A673 (cell line): ENCODE data around the gene DGUOK. TPM values are rescaled to one million over a fixed set of nuclear protein-coding genes. Genes with fewer than 3 reads are reported as not detected.

Source experiments
- BruUV-seq: library from RNA; stranded (reverse); fragments of 400-500 nt; replicated peaks from 2 replicates; lab custom pipeline; 2021; lab: Mats Ljungman, UMichigan
- CTCF ChIA-PET: fragments of 300-600 bp; sonication (Branson Sonifier 250); formaldehyde crosslinking; loops from one replicate; lab custom pipeline; 2022; ENCODE audit warnings: antibody characterized with exemption; lab: Charles Lee
- POLR2A ChIA-PET: fragments of 300-600 bp; sonication (Branson Sonifier 250); formaldehyde crosslinking; loops from one replicate; lab custom pipeline; 2022; ENCODE audit warnings: antibody characterized with exemption; ENCODE audit not compliant: low non-redundant PET; lab: Charles Lee
- DNase-seq: peaks from one replicate; pipeline ENCODE4 v3.0.0-alpha.2; 2015; ENCODE audit warnings: low spot score
- H3K27ac ChIP-seq: fragments of 200-600 bp; sonication (generic); 2 replicates; pipeline ENCODE4 v1.5.1; 2016; ENCODE audit warnings: mixed run types, low read depth, mild to moderate bottlenecking, mixed read lengths, antibody characterized with exemption, low read length; ENCODE audit not compliant: poor library complexity, severe bottlenecking
- H3K27me3 ChIP-seq: fragments of 200-600 bp; sonication (generic); replicated peaks from 2 replicates; pipeline ENCODE4 v1.6.1; 2017; ENCODE audit warnings: mixed run types, low read depth, mild to moderate bottlenecking, mixed read lengths, antibody characterized with exemption, low read length; ENCODE audit not compliant: insufficient read depth, poor library complexity
- H3K36me3 ChIP-seq: fragments of 200-600 bp; sonication (generic); 2 replicates; pipeline ENCODE4 v1.6.1; 2016; ENCODE audit warnings: mixed run types, mild to moderate bottlenecking, mixed read lengths, antibody characterized with exemption, low read length; ENCODE audit not compliant: insufficient read depth, poor library complexity, severe bottlenecking
- H3K4me1 ChIP-seq: fragments of 200-600 bp; sonication (generic); 2 replicates; pipeline ENCODE4 v1.6.1; 2017; ENCODE audit warnings: mixed run types, mild to moderate bottlenecking, mixed read lengths, antibody characterized with exemption, low read length; ENCODE audit not compliant: insufficient read depth, poor library complexity, severe bottlenecking
- H3K4me3 ChIP-seq: fragments of 200-600 bp; sonication (generic); 2 replicates; pipeline ENCODE4 v1.5.1; 2016; ENCODE audit warnings: low read depth, mixed run types, mild to moderate bottlenecking, mixed read lengths, low read length; ENCODE audit not compliant: poor library complexity, severe bottlenecking
- H3K9me3 ChIP-seq: fragments of 200-600 bp; sonication (generic); 2 replicates; pipeline ENCODE4 v1.6.1; 2016; ENCODE audit warnings: mixed run types, low read depth, mild to moderate bottlenecking, mixed read lengths, antibody characterized with exemption, low read length; ENCODE audit not compliant: poor library complexity, severe bottlenecking
- CTCF ChIP-seq: fragments of 300-800, 200-600 bp; sonication (generic); conservative IDR thresholded peaks from 2 replicates; pipeline ENCODE4 v1.5.1; 2017; ENCODE audit warnings: low read depth, mild to moderate bottlenecking, antibody characterized with exemption, low read length, moderate library complexity, mixed read lengths
- EZH2 ChIP-seq: fragments of 200-600 bp; sonication (generic); IDR thresholded peaks from 2 replicates; pipeline ENCODE4 v1.6.1; 2017; ENCODE audit warnings: borderline replicate concordance, low read depth, mild to moderate bottlenecking, mixed read lengths, antibody characterized with exemption, low read length; ENCODE audit not compliant: poor library complexity, severe bottlenecking
- intact Hi-C: fragments of 100-400 bp; cut with micrococcal nuclease; formaldehyde crosslinking; loops from one replicate; pipeline ENCODE4 v1.10.0; 2022; ENCODE audit not compliant: unreplicated experiment
- total RNA-seq: library from RNA; stranded (reverse); gene quantifications from 2 replicates; pipeline ENCODE4 v1.2.3, GENCODE V29; 2021

The DGUOK gene
- total RNA-seq, 1 experiment from 2014 or later: 106 TPM

- TF ChIP-seq EZH2: no peak
- TF ChIP-seq CTCF: no peak
- Histone ChIP-seq H3K4me1 (no peaks in the 10 kb centered on the region), H3K27ac (no peak overlapping the region), H3K4me3 (no peak overlapping the region), H3K27me3 (no peaks in the 10 kb centered on the region), H3K9me3 (no peaks in the 10 kb centered on the region), H3K36me3 (peaks cover 48% of the 10 kb centered on the region)
- CTCF ChIA-PET: no interaction called here
- intact Hi-C loops: no loop called here
- no peak for DNase-seq
- no TSS peak for BruUV-seq
- POLR2A ChIA-PET: no interaction called here
These were observed 18.0 kb downstream of the DGUOK start for GRCh38 chr2:73944714-73945113.

- TF ChIP-seq CTCF: no peak
- TF ChIP-seq EZH2: no peak
- ChIA-PET POLR2A (interaction anchor here (0.7 kb wide), 1 partner anchor 17 kb away, joined by 3 read pairs; no protein-coding TSS in a partner anchor), CTCF (no interaction called here)
- intact Hi-C loops: no loop called here
- H3K9me3 ChIP-seq: no peaks in the 10 kb centered on the region
- H3K27me3 ChIP-seq: no peaks in the 10 kb centered on the region
- DNase-seq: no peak
- no peak overlapping the region for H3K4me3 ChIP-seq
- H3K27ac ChIP-seq: no peak overlapping the region
- no TSS peak for BruUV-seq
- H3K4me1 ChIP-seq: no peaks in the 10 kb centered on the region
- H3K36me3 ChIP-seq: peaks cover 61% of the 10 kb centered on the region
These were observed 19.5 kb downstream of the DGUOK start for GRCh38 chr2:73946215-73946614.

- ChIA-PET POLR2A (interaction anchor here (0.7 kb wide), 1 partner anchor 17 kb away, joined by 3 read pairs; no protein-coding TSS in a partner anchor), CTCF (no interaction called here)
- DNase-seq: no peak
- Histone ChIP-seq H3K27me3 (no peaks in the 10 kb centered on the region), H3K4me3 (no peak overlapping the region), H3K9me3 (no peaks in the 10 kb centered on the region), H3K27ac (no peak overlapping the region), H3K4me1 (no peaks in the 10 kb centered on the region), H3K36me3 (peaks cover 65% of the 10 kb centered on the region)
- no TSS peak for BruUV-seq
- intact Hi-C loops: no loop called here
- no peak for TF ChIP-seq EZH2
- no peak for TF ChIP-seq CTCF
These were observed 20.0 kb downstream of the DGUOK start for GRCh38 chr2:73946666-73947065.
